ENCODE results near the gene CSRNP3.

DNA sequence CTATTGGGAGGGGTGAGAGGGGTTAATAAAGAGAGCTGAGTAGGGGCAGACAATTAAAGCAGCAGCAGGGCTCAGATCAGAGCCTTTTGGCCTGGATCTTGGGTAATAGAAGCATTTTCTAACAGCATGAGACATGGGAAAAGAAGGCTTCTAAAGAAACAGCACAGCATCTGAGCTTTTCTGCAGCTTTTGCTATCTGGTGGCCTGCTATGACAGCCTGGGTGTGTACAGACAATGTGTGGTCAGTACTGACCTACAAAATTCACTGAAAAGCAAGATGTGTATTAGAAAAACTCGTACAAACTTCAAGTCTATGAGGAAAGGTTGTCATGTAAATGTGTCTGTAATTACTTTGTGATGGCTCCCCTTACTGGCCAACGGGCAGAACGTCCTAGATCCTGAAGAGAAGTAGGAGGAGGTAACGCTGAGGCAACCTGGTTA lies 229.0 kb downstream of the CSRNP3 start:
- TF ChIP-seq POLR2AphosphoS5 (IDR thresholded peaks at IDR 0.05; ENCODE audit: low read depth, low read length) (no peak), POLR2A (IDR thresholded peaks at IDR 0.05; ENCODE audit: low read depth, low read length) (no peak), TAF1 (IDR thresholded peaks at IDR 0.05; ENCODE audit: borderline replicate concordance, low read depth, low read length) (no peak)
